ENCODE measurements around the gene GPR141.

GPR141 gene

DNA sequence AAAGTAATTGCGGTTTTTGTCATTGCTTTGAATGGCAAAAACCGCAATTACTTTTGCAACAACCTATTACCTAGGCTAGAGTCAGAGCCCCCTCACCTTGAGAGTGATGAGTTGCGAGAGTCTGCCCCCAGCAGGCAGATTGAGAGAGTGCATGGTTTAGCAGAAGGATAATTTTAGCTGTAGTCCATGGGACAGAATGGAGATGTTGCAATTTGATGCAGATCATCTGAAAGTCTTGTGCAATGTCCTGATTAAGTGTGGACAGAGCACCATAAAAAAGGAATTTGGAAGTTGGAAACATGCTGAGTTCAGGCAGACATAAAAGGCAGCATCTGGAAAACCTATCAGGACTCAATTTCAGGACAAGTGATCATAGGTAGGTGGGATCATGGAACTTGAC, 48.7 kb downstream of the GPR141 start:
- Histone ChIP-seq H3K36me3 (ENCODE audit: insufficient read depth, low read length) (no peaks in the 10 kb centered on the region), H2AFZ (ENCODE audit: low read length, unreplicated experiment) (no peak overlapping the region), H3K27me3 (ENCODE audit: insufficient read depth, low read length) (no peaks in the 10 kb centered on the region)

DNA sequence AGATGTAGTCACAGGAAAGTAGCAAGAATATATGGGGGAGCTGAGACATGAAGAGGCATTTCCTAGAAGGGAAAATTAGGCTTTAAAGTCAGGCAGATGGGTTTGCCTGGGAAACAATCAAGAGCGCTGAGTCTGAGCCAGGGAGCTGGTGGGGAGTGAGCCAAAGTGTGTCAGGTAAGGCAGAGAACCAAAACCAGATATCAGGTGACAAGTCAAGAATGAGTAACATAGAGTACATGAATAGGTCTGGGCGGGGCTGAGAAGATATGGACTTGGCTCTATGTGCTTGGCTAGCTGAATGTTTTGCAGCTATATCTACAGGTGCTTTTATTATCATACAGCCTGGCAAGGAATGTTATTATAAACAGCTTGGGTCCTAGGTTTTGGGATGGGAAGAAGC, 49.3 kb downstream of the GPR141 start:
- Histone ChIP-seq H3K36me3 (ENCODE audit: insufficient read depth, low read length) (no peaks in the 10 kb centered on the region), H3K4me3 (ENCODE audit: low read depth, low read length) (no peak overlapping the region), H3K79me2 (ENCODE audit: control insufficient read depth, insufficient read depth, low read length, unreplicated experiment) (no peaks in the 10 kb centered on the region), H2AFZ (ENCODE audit: low read length, unreplicated experiment) (no peak overlapping the region), H3K4me1 (ENCODE audit: control insufficient read depth, insufficient read depth, low read length, unreplicated experiment) (no peaks in the 10 kb centered on the region), H3K27me3 (ENCODE audit: insufficient read depth, low read length) (no peaks in the 10 kb centered on the region), H3K27ac (ENCODE audit: low read depth, low read length) (no peak overlapping the region)

More for the DNA sequence above, 48.7 kb downstream of the GPR141 start:
- H3K4me1 ChIP-seq (ENCODE audit: control insufficient read depth, insufficient read depth, low read length, unreplicated experiment): no peaks in the 10 kb centered on the region
- H3K79me2 ChIP-seq (ENCODE audit: control insufficient read depth, insufficient read depth, low read length, unreplicated experiment): no peaks in the 10 kb centered on the region
- H3K27ac ChIP-seq (ENCODE audit: low read depth, low read length): no peak overlapping the region
- H3K4me3 ChIP-seq (ENCODE audit: low read depth, low read length): no peak overlapping the region

DNA sequence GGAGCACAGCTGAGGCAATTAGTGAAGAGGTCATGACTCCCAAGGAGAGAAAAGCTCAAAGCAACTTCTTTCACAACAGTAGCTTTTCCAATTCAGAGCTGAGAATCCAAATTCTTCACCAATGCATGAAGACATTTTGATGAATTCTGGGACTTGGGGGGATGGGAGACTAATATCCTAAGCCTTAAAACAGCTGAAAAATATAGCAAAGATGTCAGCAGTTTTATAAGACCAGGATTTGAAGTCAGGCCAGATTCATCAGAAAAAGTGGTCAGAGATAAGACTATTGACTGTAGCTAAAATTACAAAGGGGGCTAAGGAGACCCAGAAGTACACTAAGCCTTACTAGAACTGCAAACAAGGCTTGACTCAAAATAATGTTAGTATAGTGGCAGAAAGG, 51.6 kb downstream of the GPR141 start:
- Histone ChIP-seq H3K4me1 (ENCODE audit: control insufficient read depth, insufficient read depth, low read length, unreplicated experiment) (no peaks in the 10 kb centered on the region), H3K27ac (ENCODE audit: low read depth, low read length) (no peak overlapping the region), H2AFZ (ENCODE audit: low read length, unreplicated experiment) (no peak overlapping the region), H3K36me3 (ENCODE audit: insufficient read depth, low read length) (no peaks in the 10 kb centered on the region), H3K79me2 (ENCODE audit: control insufficient read depth, insufficient read depth, low read length, unreplicated experiment) (no peaks in the 10 kb centered on the region), H3K27me3 (ENCODE audit: insufficient read depth, low read length) (no peaks in the 10 kb centered on the region), H3K4me3 (ENCODE audit: low read depth, low read length) (no peak overlapping the region)

DNA sequence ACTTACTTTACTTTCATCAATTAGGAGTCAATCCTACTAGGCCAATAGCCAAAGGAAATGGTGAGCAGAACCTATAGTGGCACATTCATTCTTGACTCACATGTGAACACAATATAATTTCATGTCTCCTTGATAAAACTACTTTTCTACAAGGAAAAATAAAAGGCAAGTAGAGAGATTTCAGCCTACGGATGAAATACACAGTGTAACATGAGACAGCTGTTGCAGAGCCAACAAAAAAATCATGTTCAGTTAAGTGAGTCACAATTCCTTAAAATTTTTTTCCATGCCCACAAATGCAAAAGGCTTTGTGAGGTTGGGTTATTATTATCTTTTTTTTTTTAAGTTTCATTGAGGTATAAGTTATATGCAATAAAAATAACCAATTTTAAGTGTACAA, 54.8 kb downstream of the GPR141 start:
- Histone ChIP-seq H3K4me1 (ENCODE audit: control insufficient read depth, insufficient read depth, low read length, unreplicated experiment) (no peaks in the 10 kb centered on the region), H3K36me3 (ENCODE audit: insufficient read depth, low read length) (no peaks in the 10 kb centered on the region), H3K79me2 (ENCODE audit: control insufficient read depth, insufficient read depth, low read length, unreplicated experiment) (no peaks in the 10 kb centered on the region), H2AFZ (ENCODE audit: low read length, unreplicated experiment) (no peak overlapping the region), H3K27ac (ENCODE audit: low read depth, low read length) (no peak overlapping the region), H3K27me3 (ENCODE audit: insufficient read depth, low read length) (no peaks in the 10 kb centered on the region), H3K4me3 (ENCODE audit: low read depth, low read length) (no peak overlapping the region)

DNA sequence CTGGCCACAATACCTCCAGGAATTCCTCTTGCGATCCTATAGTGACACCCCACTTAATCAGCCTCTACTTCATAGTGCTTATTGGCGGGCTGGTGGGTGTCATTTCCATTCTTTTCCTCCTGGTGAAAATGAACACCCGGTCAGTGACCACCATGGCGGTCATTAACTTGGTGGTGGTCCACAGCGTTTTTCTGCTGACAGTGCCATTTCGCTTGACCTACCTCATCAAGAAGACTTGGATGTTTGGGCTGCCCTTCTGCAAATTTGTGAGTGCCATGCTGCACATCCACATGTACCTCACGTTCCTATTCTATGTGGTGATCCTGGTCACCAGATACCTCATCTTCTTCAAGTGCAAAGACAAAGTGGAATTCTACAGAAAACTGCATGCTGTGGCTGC, 56.8 kb downstream of the GPR141 start:
- Histone ChIP-seq H3K36me3 (ENCODE audit: insufficient read depth, low read length) (no peaks in the 10 kb centered on the region), H3K79me2 (ENCODE audit: control insufficient read depth, insufficient read depth, low read length, unreplicated experiment) (no peaks in the 10 kb centered on the region), H3K27me3 (ENCODE audit: insufficient read depth, low read length) (no peaks in the 10 kb centered on the region), H3K4me3 (ENCODE audit: low read depth, low read length) (no peak overlapping the region), H3K4me1 (ENCODE audit: control insufficient read depth, insufficient read depth, low read length, unreplicated experiment) (no peaks in the 10 kb centered on the region), H2AFZ (ENCODE audit: low read length, unreplicated experiment) (no peak overlapping the region), H3K27ac (ENCODE audit: low read depth, low read length) (no peak overlapping the region)

DNA sequence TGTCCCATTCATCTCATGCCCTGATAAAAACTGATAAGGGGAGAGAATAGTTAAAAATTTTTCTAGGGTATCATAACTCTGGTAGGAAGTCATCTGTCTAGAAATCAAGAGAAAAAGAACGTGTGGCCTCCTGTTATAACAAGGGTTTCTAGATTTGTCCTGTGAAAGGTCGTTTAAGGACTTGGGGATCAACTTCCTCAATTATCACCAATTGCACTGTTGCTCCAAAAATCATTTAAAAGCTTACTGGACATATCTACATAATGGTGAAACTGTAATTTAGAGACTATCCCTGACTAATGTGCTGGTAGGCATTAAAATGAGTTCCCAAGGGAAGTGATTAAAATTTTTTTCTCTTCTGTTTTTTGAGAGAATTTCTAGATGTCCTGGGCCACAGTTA, 58.2 kb downstream of the GPR141 start:
- no peaks in the 10 kb centered on the region for H3K36me3 ChIP-seq (ENCODE audit: insufficient read depth, low read length)
- H3K79me2 ChIP-seq (ENCODE audit: control insufficient read depth, insufficient read depth, low read length, unreplicated experiment): no peaks in the 10 kb centered on the region
- no peaks in the 10 kb centered on the region for H3K27me3 ChIP-seq (ENCODE audit: insufficient read depth, low read length)
- no peak overlapping the region for H2AFZ ChIP-seq (ENCODE audit: low read length, unreplicated experiment)
- no peak overlapping the region for H3K27ac ChIP-seq (ENCODE audit: low read depth, low read length)
- no peaks in the 10 kb centered on the region for H3K4me1 ChIP-seq (ENCODE audit: control insufficient read depth, insufficient read depth, low read length, unreplicated experiment)
- no peak overlapping the region for H3K4me3 ChIP-seq (ENCODE audit: low read depth, low read length)

DNA sequence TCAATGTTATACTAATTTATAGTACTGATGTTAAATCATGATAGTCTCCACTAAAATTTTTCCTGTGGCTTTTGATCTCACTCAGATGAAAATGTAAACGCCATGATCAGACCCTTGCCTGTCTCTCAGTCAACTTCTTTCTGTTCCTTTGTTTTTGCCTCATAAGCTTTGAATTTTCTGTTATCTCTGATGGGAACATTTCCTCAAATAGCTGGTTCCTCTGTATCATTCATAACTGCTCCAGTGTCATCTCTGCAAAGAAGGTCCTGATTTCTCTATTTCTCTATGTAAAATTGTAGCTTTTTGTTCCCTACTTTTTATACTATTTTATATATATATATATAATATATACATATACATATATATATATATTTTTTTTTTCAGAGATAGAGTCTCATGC, 67.5 kb downstream of the GPR141 start:
- H3K4me3 ChIP-seq (ENCODE audit: low read depth, low read length): no peak overlapping the region
- H3K36me3 ChIP-seq (ENCODE audit: insufficient read depth, low read length): no peaks in the 10 kb centered on the region
- H3K79me2 ChIP-seq (ENCODE audit: control insufficient read depth, insufficient read depth, low read length, unreplicated experiment): no peaks in the 10 kb centered on the region
- no peak overlapping the region for H3K27ac ChIP-seq (ENCODE audit: low read depth, low read length)
- no peaks in the 10 kb centered on the region for H3K27me3 ChIP-seq (ENCODE audit: insufficient read depth, low read length)
- H3K4me1 ChIP-seq (ENCODE audit: control insufficient read depth, insufficient read depth, low read length, unreplicated experiment): no peaks in the 10 kb centered on the region
- no peak overlapping the region for H2AFZ ChIP-seq (ENCODE audit: low read length, unreplicated experiment)

DNA sequence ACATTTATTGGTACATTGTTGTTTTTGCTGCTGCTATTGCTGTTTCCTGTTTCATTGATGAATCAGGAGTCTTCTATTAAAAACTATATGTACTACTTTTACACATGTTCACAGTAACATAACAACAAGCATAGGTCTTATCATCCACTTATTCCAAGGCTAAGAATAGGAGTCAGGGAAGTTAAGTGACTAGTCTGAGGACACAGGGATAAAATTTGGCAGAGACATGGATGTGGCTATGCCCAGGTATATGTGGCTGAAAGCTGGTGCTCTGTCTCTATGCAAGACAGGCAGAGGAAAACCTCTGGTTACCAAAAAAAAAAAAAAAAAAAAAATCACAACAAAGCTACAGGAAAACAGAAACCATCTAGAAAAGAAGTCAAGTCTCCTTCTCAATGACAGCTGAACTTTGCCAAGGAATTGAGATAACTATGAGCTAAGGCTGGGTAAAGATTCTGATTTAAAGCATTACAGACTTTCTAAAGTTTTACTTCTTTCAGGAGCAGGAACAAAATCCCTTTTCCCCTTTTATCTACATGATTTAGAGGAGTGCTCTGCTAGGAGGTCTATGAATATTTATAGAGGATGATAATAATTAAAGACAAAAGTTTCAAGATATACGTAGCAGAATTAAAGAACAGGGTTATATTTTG, 70.0 kb downstream of the GPR141 start:
- Histone ChIP-seq H3K4me3 (ENCODE audit: low read depth, low read length) (no peak overlapping the region), H2AFZ (ENCODE audit: low read length, unreplicated experiment) (no peak overlapping the region), H3K27me3 (ENCODE audit: insufficient read depth, low read length) (no peaks in the 10 kb centered on the region), H3K36me3 (ENCODE audit: insufficient read depth, low read length) (no peaks in the 10 kb centered on the region), H3K79me2 (ENCODE audit: control insufficient read depth, insufficient read depth, low read length, unreplicated experiment) (no peaks in the 10 kb centered on the region), H3K4me1 (ENCODE audit: control insufficient read depth, insufficient read depth, low read length, unreplicated experiment) (no peaks in the 10 kb centered on the region), H3K27ac (ENCODE audit: low read depth, low read length) (no peak overlapping the region)

DNA sequence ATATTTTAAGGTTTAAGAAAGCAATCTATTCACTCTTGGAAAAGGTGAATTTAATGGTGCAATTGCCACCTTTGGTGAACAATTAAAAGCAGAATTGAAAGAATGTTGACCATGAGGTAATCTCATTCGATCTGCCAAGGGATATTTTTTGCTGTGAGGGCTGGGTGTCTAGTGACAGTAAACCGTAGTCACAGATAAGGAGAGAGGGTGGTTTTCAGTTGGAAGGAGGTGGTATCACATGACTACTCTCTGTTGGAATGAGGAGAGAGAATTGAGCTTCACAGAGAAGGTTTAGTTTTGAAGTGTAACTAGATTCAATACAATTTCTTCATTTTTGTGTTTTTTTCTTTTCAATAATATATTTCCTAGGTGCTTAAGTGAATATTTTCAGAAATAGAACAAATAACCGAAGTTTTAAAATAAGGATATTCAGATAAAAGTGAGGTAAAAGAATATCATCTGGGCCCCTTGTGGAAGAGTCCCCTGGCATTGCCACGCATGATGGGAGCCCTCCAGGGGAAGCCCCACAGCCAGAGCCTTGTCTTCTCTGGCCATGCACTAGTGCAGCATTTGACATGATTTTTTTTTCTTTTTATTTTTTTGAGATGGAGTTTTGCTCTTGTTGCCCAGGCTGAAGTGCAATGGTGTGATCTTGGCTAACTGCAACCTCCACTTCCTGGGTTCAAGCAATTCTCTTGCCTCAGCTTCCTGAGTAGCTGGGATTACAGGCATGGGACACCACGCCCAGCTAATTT, 73.4 kb downstream of the GPR141 start:
- Histone ChIP-seq H3K4me1 (ENCODE audit: control insufficient read depth, insufficient read depth, low read length, unreplicated experiment) (no peaks in the 10 kb centered on the region), H3K36me3 (ENCODE audit: insufficient read depth, low read length) (no peaks in the 10 kb centered on the region), H3K27ac (ENCODE audit: low read depth, low read length) (no peak overlapping the region), H2AFZ (ENCODE audit: low read length, unreplicated experiment) (no peak overlapping the region), H3K27me3 (ENCODE audit: insufficient read depth, low read length) (no peaks in the 10 kb centered on the region), H3K79me2 (ENCODE audit: control insufficient read depth, insufficient read depth, low read length, unreplicated experiment) (no peaks in the 10 kb centered on the region), H3K4me3 (ENCODE audit: low read depth, low read length) (no peak overlapping the region)

DNA sequence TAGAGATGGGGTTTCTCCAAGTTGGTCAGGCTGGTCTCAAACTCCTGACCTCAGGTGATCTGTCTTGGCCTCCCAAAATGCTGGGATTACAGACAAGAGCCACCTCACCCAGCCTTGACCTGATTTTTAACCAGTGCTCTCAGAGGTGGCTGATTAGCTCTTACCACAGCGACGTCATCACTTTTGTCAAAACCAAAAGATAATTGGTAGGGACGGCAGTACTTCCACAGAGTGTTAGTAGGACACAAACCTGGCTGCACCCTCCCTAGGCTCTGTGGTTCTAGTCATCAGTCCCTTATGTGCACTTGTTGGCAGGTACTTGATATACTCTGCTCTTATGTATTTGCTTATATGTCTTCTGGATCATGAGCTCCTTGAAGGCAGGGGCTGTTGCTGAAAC, 74.0 kb downstream of the GPR141 start:
- Histone ChIP-seq H3K36me3 (ENCODE audit: insufficient read depth, low read length) (no peaks in the 10 kb centered on the region), H2AFZ (ENCODE audit: low read length, unreplicated experiment) (no peak overlapping the region), H3K4me1 (ENCODE audit: control insufficient read depth, insufficient read depth, low read length, unreplicated experiment) (no peaks in the 10 kb centered on the region), H3K27ac (ENCODE audit: low read depth, low read length) (no peak overlapping the region), H3K27me3 (ENCODE audit: insufficient read depth, low read length) (no peaks in the 10 kb centered on the region), H3K79me2 (ENCODE audit: control insufficient read depth, insufficient read depth, low read length, unreplicated experiment) (no peaks in the 10 kb centered on the region), H3K4me3 (ENCODE audit: low read depth, low read length) (no peak overlapping the region)

DNA sequence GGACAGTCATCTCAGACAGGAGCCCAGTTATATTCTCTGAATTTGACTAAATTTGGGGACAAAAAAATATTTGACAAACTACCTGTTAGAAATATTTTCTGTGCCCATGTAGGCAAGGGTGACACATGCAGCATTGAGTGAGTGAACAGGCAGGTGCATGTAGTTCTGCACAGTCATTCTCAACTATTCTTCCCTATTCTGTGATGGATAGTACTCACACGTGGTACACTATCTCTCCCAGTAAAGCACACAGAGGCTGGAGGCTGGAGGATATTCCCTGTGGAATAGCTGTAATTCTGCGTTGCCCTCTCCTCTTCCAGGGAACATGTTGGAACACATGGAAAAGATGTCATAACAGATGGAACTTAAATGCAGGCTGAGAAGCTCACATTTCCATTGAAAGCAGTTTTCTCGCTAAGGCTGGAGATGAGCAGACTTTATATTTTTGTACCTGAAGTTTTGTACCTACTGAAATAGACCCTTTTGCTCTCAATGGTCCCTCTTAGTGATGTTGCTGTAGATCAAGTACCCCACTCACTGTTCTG, 75.0 kb downstream of the GPR141 start:
- no peak overlapping the region for H3K27ac ChIP-seq (ENCODE audit: low read depth, low read length)
- H2AFZ ChIP-seq (ENCODE audit: low read length, unreplicated experiment): no peak overlapping the region
- no peaks in the 10 kb centered on the region for H3K36me3 ChIP-seq (ENCODE audit: insufficient read depth, low read length)
- H3K4me3 ChIP-seq (ENCODE audit: low read depth, low read length): no peak overlapping the region
- H3K79me2 ChIP-seq (ENCODE audit: control insufficient read depth, insufficient read depth, low read length, unreplicated experiment): no peaks in the 10 kb centered on the region
- no peaks in the 10 kb centered on the region for H3K27me3 ChIP-seq (ENCODE audit: insufficient read depth, low read length)
- no peaks in the 10 kb centered on the region for H3K4me1 ChIP-seq (ENCODE audit: control insufficient read depth, insufficient read depth, low read length, unreplicated experiment)
